HG02623 (cell line): ENCODE measurements around the gene CISD1.
A peak's percentile ranks its signal among the peaks of the same experiment; 100 is the strongest.

Experiments
- ATAC-seq: cut with Tn5 transposase; IDR thresholded peaks from one replicate; pipeline ENCODE4 v1.9.1; 2021; ENCODE audit warnings: moderate library complexity; ENCODE audit not compliant: unreplicated experiment

Gene CISD1

DNA sequence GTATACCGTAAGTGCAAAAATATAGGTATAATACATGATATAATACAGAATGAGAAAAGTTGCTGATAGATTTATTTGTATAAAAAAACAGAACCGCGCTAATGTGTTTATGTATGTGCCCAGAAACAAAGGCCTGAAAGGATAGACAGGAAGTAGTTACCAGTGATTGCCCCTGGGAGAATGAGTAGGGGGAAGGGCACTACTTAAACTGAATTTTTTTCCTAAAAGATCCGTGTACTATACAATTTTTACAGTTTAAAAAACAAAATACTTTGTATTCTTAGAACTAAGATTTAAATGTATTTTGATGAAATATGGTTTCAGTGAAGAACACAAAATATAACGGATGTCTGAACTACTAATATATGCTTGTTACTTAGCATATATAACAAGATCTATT is 4.2 kb upstream of the CISD1 start:
- no peak for ATAC-seq

DNA sequence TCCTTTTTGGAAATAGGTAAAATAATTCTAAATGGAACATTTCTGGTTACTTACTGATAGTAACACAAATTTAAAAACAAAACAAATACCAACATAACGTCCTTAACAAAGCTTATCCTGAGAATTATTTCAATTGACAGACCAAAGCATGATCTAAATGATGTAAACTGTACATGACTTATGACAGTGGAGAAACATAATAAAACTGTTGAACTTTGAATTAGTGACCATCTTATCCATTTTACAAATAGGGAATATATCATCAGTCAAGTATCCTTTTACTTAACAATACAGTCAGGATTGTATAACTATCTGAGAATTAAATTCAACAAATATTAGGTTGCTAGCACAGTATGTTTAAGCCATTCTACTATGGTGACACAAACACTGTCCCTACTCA is 3.7 kb upstream of the CISD1 start:
- ATAC-seq: no peak

DNA sequence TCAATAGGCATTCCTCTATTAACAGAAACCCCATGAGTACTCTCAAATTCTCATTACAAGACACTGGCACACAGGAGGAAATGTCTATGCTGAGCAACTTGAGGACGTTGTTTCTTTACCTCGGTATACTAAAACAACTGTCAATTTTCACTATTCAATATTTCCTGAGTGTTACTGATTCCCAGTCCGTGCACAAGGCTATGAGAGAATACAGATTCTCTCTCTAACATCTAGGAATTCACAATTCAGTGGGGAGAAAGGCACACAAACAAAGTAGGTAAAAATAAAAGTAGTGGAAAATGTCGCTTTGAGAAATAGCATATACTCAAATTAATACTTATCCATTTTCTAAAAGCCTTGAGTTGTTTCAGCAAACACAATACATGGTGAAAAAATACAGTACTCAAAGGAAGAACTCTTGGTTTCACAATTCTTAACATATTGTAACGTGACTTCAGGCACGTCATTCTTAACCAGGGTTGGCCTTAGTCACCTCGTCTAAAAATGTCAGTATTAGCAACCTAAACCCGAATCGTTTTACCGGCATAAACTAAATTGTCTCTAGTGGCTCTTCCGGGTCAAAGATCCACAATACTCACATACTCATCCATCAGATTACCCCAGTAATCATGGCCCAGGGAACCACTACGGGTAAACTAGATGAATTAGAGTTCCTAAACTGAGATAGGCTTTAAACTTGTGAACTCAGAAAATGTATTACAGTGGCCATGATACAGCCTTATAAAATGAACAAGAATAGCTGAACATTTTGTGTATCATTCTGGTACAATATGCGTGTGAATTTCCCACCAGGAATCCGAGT is 2.7 kb upstream of the CISD1 start:
- no peak for ATAC-seq

DNA sequence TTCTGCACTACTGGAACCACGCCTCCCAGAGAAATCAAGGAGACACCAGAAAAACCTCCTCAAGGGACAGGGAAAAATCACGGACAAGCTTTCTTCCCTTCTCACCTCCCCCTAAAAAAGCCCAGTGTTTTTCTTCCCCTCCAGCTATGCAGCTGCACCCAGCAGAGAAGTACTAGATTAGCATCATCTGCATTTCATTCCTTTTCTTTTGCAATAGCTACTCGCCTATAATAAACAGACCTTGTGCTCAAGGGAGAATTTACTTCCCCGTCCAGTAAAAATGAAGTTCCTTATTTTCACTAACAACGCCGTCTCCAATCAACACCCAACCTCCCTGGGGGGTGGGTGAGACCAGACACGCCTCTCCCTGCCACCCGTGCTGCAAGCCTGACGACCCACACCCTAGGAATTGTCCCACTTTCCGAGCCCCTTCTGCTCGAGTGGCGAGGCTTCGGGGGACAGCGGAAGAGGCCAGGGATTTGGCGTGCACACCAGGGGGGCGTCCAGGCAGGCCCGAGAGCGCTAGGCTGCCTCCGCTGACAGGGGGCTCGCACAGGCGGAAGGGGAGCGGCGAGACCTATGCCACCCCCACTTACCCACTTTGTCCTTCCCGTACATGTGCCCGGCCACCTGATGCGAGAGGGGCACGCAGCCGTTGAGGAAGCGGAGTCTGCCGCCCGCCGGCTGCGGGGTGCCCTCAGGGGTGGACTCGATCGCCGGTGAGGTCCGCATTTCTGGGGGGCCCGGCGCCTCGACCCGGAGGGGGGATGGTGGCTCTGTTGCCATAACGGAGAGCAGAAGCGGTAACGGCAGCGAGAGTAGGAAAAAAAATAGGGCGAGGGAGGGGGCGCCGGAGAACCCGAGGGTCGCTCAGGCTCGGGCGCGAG is 1.9 kb upstream of the CISD1 start:
- peak; percentile 2 for ATAC-seq

DNA sequence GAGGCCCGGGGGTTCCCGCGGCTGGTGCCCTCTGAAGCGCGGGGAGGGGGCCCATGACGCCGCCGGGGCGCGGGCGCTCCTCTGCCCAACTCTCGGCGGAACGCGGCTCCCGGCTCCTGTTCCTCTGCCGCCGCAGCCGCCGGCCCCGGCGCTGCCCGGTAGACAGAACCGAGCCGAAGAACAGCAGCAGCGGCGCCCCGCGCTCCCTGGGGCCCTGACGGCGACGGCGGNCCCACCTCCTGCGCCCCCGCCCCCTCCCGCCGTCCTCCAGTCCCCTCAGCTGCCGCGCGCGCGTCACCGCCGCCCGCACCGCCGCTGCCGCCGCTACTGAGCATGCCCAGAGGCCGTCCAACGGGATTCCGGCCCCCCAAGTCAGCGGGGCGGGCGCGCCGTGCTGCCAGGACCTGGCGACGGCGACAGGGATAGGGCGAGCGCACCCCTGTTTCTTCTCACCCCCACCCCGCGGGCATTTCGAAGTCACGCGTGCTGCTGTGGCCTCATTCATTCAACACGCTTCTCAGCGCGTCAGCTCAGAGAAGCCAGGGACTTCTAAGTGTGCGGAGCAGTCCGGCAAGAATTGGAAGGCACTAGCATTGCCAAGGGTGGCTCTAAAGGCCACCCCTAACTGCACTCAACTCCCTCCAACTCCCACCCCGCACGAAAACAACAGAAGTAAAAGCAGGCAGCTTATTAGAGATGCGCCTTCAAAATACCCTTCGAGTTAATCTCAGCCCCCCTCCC is 1.1 kb upstream of the CISD1 start, which contains the start of gene IPMK:
Gene IPMK (minus strand): TSS at position 182 of the 741 bp plus-strand sequence. CDS start 283 bp downstream, outside the sequence.
- peak; percentile 54 for ATAC-seq

DNA sequence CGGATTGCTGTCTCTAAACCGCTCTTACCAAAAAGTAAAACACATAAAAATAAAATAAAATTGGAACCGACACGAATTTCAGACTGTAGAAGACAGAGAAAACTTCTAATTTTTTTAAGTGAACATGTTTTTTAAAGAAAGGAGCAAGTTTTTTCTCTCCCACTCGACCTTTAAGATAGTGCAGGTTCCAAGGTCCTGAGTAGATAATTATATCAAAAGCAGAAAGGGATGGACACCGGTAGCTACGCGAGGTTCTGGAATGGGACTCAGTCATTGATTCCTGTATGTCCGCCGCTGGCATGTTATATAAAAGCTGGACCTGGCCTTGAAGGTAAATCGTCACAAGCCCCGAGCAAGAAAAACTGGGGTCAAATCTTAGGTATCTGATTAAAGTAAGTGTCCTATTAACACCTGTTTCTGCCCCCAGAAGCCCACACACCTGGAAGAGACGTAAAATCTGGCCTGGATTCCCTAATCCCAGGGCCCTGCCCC is 462 bp upstream of the CISD1 start:
- ATAC-seq: peak; percentile 0

DNA sequence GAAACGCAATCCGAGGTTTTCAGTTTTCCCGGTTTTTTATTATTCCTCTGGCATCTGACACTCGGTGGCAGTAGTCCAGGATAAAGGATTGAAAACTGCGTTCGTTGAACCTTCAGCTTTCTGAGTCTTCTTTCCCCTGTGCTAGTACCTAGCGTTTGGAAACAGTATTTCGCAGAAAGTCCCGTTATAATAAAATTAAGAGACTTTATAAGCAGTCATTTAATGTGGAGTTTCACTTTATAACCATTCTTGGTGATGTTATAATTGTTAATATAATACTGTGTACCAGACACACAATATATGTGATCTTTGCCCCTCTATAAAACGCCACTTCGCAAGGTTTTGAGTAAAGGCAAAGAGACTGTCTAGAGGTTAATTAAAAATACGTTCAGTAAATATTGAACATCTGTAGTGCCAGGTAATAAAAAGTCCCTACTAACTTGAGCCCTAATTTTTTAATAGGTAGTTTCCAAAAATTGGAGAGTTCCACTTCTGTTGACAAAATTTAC is 874 bp downstream of the CISD1 start:
- ATAC-seq: no peak

DNA sequence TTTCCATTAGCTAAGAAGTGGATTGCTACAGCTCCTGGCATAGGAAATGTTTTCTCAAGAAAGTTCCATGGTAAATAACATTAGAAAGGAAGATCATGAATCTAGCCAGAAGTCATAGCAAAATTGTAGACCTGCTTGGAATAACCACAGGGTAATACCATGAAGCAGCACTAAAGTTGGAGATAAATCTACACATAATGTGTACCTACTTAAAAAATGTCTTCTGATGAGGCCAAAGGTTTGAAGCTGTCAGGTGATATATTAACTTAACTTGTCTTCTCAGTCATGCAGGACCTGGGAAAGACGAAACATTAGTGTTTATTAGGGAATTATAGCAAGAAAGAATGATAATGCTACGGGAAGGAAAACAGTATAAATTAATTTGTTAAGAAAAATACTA is 6.3 kb downstream of the CISD1 start:
- ATAC-seq: no peak

DNA sequence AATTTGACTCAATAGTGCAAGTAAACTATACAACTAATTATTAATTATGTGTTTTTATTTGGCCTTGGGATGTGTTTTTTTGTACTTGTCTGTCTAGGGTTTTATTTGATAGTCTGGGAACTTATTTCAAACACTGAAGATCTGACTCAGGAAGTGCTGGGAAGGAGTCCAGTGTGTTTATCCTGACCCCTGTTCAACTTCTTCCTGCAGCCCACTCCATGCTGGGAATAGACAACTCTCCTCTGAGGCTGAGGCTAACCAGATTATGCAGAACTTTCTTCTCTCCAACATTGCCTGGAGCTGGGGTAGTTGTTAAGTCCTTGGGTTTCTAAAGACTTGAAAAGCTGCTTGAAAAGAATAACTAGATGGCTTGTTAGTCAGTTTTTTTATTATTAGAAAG is 6.9 kb downstream of the CISD1 start:
- ATAC-seq: no peak

DNA sequence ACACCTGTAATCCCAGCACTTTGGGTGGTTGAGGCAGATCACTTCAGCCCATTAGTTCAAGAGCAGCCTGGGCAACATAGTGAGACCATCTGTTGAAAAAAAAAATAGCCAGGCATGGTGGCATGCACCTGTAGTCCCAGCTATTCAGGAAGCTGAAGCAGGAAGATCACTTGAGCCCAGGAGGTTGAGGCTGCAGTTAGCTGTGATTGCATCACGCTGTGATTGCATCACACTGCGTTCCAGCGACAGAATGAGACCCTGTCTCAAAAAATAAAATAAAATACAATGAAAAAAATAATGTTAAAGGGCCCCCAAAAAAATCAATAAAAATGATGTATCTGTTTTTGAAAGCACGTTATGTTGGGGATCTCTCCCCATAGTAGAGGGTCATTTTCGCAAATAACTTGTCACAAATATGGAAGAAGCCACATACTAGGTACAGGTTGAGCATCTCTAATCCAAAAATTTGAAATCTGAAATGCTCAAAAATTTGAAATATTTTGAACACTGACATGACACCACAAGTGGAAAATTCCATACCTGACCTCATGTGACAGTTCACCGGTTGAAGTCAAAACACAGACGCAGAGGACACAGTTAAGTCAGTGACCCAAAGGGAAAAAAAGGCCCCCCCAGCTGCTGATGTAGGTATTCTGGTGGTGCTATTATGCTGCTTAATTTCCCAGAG is 9.5 kb downstream of the CISD1 start:
- ATAC-seq: no peak

DNA sequence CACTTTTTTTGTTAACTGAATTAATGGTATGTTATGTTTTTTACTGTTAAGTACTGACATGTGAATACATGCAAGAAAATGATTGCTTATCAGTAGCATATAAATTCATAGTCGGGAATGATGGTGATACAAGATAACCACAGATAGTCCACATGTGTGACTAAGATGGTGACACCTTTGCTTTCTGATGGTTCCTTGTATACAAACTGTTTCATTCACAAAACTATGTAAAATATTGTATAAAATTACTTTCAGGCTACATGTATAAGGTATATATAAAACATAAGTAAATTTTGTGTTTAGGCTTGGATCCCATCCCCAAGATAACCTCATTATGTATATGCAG is 10.0 kb downstream of the CISD1 start:
- ATAC-seq: no peak

DNA sequence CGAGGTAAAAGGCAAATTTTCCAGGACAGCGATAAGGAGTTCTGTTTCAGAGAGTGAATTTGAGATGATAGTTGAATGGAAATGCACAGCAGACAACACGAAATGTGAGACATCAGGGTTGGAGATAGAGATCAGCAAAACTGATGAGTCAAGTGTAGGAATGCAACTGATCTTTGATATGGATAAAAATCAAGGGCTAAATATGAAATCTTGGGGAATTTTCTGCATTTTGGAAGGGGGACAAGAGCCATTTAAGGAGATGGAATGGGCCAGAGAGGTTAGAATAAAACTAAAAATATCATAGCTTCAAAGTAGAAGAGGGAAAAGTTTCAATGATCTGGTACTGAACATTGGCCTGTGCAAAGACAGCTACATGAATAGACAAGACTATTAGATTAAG is 11.5 kb downstream of the CISD1 start:
- ATAC-seq: no peak

DNA sequence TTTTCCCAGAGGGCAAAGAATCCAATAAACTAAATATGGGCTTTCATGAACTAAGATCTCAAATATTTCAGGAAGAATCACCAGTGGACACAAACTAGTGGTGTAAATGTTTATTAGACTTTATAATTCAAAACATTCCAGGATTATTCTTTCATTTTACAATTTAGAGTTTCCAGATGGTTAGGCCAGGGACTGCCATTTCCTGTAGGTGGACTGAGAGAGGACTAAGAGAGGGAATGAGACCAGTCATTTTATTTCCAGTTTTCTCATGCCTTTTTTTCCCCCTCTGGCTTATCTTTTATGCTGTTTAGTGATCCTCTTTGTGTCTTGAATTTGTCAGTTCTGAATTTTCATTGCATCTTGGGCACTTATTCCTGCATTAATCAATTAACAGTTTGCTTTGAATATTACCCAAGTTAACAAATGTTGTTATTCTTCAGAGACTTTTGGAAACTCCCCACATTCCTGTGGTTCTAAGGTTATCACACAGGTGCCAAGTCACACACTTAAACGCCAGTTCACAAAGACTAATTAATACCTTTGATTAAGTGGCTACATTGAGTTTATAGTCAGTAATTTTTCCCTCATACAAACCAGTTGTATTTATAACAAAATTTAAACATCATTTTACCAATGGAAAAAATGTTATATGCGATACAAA is 12.3 kb downstream of the CISD1 start:
- no peak for ATAC-seq

DNA sequence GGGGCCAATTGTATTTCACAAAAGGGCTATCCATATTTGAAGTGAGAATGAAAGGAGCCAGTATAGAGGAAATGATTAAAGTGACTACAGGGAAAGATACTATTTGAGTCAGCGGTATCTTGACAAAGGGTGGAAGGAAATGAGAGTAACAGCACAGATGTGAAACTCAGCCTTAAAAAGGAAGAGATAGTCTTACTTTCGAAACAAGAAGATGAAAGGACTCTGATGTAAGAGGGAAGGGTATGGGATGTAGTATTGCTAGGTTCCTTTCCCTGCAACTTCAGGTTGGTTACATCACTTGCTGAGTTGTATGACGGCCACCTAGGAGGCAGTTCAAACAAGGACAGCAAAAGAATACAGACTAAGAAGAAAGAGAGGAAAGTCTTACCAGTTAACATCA is 13.7 kb downstream of the CISD1 start:
- ATAC-seq: peak; percentile 96

DNA sequence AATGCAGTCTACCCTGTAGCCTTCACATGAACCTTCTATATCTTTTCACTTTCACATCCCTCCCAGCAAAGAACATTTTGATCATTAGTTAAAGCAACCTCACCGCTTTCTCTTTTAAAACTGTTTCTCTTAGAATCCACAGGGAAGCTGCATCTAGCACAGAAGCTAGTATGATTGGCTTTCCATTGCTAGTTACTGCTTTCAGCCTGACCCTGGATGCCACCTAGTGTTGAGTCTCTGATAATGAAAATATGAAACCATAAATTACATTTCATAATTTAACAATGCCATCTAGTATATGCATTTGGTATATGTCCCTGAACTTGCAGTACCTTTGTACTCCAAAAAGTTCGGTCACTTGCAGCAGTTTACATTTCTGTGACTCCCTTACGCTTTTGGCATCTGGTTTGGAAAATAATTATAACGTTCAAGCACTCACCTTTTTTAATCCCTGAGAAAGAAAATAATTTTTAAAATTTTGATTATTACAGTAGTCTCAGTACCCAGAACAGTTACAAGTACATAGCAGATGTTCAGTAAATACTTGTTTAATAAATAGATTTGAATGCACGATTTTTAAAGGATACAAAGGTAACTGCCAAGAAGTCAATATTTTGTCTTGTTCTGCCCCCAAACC is 22.7 kb downstream of the CISD1 start:
- ATAC-seq: peak; percentile 91

DNA sequence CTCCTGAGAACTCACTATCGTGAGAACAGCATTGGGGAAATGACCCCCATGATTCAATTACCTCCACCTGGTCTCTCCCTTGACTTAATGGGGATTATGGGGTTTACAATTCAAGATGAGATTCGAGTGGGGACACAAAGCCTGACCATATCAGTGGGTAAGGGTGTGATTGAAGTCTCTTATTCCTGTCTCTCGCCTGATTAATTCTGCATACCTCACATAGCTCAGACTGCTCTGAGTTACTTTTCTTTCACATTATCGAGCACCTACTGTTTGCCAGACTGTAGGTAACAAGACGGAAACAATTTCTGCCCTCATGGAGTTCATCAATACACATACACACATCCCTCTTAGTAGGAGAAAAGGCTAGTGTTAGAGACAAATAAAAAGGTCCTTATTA is 25.0 kb downstream of the CISD1 start:
- ATAC-seq: no peak

DNA sequence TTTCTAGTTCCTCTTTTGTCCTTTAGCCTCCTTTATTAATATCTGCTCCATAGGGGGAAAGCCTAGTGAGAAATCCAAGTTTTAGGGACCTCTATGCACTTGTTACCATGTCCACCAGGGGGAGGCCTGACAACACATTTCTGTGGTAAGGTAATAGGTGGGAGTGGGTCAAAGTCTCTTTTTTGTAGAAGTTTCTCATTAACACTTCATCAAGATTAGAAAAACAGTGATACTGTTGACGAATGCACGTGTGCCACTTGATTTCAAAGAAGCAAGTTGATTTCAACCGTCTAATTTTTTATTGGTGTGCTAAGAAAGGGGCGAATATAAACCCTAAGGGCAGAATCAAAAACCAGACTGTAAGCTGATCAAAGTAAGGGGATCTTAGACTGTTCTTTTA is 30.6 kb downstream of the CISD1 start:
- peak; percentile 86 for ATAC-seq

DNA sequence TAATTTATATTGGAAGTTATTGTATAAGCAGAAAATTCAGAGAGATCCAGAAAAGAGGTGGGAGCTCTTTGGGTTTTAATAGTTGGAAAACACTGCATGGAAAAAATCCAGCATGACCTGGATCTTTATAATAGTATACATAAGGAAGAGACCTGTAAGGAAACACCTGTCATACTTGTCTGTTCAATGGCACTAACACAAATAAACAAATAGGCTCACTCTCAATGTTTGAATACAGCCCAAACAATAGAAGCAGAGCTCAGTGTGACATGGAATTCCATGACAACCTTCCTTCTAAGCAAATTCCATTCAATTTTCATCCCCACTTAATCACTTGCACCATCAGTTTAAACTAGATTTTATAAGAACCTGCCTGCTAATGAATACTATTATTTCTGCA is 31.7 kb downstream of the CISD1 start:
- ATAC-seq: no peak

DNA sequence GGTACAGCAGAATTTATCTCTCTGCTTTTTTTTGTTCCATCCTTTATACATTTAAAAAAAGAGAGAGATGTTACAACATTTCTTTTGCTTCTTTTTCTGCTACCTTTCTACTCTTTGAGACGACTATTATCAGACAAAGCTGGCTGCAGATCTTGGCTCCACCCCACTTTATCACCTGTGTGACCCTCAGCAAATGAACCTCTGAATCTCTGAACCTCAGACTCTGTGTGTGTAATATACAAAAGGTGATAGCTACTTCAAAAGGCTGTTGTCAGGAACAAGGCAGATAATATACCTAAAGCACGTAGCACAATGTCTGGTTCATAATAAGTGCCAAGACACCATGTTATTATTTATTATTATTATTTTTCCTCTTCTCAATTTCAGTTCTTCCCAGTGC is 33.3 kb downstream of the CISD1 start:
- no peak for ATAC-seq
